AG09319 (cell line): ENCODE results near the gene RNF123.

ENCODE experiments used
- DNase-seq: peaks from one replicate; pipeline ENCODE4 v3.0.0-alpha.2; 2010; ENCODE audit warnings: low read depth; ENCODE audit errors: extremely low read depth
- TF ChIP-seq, protein P1 (sequence below): IDR thresholded peaks from 2 replicates; pipeline ENCODE4 v1.5.1; 2011; ENCODE audit warnings: low read depth, mild to moderate bottlenecking, inconsistent platforms, low read length, moderate library complexity

RNF123 gene

DNA sequence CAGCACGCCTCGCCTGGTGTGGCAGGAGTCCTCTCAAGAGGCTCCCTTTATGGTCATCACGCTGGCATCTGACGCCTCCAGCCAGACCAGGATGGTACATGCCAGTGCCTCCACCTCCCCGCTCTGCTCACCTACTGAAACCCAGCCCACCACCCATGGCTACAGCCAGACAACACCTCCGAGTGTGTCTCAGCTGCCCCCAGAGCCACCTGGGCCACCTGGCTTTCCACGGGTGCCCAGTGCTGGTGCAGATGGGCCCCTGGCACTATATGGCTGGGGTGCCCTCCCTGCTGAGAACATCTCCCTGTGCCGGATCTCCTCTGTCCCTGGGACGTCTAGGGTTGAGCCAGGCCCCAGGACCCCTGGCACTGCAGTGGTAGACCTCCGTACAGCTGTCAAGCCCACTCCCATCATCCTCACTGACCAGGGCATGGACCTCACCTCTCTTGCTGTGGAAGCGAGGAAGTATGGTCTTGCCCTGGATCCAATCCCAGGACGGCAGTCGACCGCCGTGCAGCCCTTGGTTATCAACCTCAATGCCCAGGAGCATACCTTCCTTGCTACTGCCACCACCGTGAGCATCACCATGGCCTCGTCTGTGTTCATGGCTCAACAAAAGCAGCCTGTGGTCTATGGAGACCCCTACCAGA lies 35.1 kb upstream of the RNF123 start:
- no peak for DNase-seq
- TF ChIP-seq, protein P1, sequence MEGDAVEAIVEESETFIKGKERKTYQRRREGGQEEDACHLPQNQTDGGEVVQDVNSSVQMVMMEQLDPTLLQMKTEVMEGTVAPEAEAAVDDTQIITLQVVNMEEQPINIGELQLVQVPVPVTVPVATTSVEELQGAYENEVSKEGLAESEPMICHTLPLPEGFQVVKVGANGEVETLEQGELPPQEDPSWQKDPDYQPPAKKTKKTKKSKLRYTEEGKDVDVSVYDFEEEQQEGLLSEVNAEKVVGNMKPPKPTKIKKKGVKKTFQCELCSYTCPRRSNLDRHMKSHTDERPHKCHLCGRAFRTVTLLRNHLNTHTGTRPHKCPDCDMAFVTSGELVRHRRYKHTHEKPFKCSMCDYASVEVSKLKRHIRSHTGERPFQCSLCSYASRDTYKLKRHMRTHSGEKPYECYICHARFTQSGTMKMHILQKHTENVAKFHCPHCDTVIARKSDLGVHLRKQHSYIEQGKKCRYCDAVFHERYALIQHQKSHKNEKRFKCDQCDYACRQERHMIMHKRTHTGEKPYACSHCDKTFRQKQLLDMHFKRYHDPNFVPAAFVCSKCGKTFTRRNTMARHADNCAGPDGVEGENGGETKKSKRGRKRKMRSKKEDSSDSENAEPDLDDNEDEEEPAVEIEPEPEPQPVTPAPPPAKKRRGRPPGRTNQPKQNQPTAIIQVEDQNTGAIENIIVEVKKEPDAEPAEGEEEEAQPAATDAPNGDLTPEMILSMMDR: no peak

DNA sequence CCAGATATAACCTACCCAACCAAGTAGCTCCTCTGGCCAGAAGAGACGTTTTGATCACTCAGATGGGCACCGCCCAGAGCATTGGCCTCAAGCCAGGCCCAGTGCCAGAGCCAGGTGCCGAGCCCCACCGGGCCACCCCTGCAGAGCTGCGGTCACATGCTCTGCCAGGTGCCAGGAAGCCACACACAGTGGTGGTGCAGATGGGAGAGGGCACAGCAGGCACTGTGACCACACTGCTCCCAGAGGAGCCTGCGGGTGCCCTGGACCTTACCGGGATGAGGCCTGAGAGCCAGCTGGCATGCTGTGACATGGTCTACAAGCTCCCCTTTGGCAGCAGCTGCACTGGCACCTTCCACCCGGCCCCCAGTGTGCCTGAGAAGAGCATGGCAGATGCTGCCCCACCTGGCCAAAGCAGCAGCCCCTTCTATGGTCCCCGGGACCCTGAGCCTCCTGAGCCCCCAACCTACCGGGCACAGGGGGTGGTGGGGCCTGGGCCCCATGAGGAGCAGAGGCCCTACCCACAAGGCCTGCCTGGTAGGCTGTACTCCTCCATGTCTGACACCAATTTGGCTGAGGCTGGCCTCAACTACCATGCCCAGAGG lies 34.3 kb upstream of the RNF123 start:
- TF ChIP-seq, protein P1: no peak
- DNase-seq: no peak

DNA sequence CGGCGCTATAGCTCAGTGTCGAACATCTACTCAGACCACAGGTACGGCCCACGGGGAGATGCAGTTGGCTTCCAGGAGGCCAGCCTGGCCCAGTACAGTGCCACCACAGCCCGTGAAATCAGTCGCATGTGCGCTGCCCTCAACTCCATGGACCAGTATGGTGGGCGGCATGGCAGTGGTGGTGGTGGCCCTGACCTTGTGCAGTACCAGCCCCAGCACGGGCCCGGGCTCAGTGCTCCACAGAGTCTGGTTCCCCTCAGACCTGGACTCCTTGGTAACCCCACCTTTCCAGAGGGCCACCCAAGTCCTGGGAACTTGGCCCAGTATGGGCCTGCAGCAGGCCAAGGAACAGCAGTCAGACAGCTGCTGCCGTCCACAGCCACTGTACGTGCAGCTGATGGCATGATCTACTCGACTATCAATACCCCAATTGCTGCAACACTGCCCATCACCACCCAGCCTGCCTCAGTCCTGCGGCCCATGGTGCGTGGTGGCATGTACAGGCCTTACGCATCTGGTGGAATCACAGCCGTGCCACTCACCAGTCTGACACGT lies 33.5 kb upstream of the RNF123 start:
- TF ChIP-seq, protein P1: no peak
- DNase-seq: no peak

DNA sequence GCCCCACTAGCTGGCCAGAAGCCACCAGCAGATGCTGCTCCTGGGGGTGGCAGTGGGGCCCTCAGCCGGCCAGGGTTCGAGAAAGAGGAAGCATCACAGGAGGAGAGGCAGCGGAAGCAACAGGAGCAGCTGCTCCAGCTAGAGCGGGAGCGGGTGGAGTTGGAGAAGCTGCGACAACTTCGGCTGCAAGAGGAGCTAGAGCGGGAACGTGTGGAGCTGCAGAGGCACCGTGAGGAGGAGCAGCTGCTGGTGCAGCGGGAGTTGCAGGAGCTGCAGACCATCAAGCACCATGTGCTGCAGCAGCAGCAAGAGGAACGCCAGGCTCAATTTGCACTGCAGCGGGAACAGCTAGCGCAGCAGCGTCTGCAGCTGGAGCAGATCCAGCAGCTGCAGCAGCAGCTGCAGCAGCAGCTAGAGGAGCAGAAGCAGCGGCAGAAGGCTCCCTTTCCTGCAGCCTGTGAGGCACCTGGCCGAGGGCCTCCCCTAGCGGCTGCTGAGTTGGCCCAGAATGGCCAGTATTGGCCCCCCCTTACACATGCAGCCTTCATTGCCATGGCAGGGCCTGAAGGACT lies 32.7 kb upstream of the RNF123 start:
- TF ChIP-seq, protein P1: peak; percentile 24

DNA sequence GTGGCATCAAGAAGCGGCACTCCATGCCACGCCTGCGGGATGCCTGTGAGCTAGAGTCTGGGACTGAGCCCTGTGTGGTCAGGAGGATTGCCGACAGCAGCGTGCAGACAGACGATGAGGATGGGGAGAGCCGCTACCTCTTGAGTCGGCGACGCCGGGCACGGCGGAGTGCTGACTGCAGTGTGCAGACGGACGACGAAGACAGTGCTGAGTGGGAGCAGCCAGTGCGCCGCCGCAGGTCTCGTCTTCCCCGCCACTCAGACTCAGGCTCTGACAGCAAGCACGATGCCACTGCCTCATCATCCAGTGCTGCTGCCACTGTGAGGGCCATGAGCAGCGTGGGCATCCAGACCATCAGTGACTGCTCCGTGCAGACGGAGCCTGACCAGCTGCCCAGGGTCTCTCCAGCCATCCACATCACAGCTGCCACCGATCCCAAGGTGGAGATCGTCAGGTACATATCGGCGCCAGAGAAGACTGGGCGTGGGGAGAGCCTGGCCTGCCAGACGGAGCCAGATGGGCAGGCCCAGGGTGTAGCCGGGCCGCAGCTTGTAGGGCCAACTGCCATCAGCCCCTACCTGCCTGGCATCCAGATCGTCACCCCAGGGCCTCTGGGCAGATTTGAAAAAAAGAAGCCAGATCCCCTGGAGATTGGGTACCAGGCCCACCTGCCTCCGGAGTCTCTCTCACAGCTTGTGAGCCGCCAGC lies 32.0 kb upstream of the RNF123 start:
- TF ChIP-seq, protein P1: no peak

More for the DNA sequence above, 32.7 kb upstream of the RNF123 start:
- no peak for DNase-seq

DNA sequence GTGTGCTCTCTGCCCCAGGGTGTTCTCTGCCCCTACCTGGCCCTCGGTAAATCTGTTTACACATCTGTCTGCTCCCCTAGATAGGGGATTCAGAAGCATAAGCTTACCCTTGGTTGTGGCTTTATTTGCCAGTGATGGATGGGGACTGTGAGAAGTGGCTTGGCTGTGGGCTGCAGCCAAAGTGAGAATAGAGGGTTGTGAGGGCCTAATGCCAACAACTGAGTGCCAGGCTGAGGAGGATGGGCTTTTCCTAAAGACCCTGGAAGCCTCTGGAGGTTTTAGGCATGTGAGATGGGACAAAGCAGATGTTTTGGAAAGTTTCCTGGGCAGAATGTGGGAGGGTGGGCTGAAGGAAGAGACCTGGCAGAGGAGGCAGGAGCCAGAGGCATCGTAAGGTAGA lies 30.6 kb upstream of the RNF123 start:
- DNase-seq: no peak
- TF ChIP-seq, protein P1: no peak

More for the DNA sequence above, 32.0 kb upstream of the RNF123 start:
- DNase-seq: no peak
